Endothelial cell (in vitro differentiated cells): ENCODE measurements around the gene NT5DC1. TPM values are rescaled to one million over a fixed set of nuclear protein-coding genes. Genes with fewer than 3 reads are reported as not detected.

ENCODE experiments used
- DNase-seq: peaks from one replicate; pipeline ENCODE4 v3.0.0; 2021; ENCODE audit warnings: low spot score
- H3K27ac Mint-ChIP-seq: one replicate; pipeline ENCODE4 v1.8.0; 2021; ENCODE audit warnings: mixed read lengths, inconsistent platforms; ENCODE audit not compliant: unreplicated experiment
- H3K27me3 Mint-ChIP-seq: one replicate; pipeline ENCODE4 v1.8.0; 2021; ENCODE audit warnings: mild to moderate bottlenecking, moderate library complexity, mixed read lengths, inconsistent platforms; ENCODE audit not compliant: unreplicated experiment
- H3K36me3 Mint-ChIP-seq: one replicate; pipeline ENCODE4 v1.8.0; 2021; ENCODE audit warnings: mild to moderate bottlenecking, low read depth, mixed read lengths, inconsistent platforms; ENCODE audit not compliant: unreplicated experiment
- H3K4me1 Mint-ChIP-seq: one replicate; pipeline ENCODE4 v1.8.0; 2021; ENCODE audit warnings: mild to moderate bottlenecking, mixed read lengths, inconsistent platforms; ENCODE audit not compliant: unreplicated experiment
- H3K4me3 Mint-ChIP-seq: one replicate; pipeline ENCODE4 v1.8.0; 2021; ENCODE audit warnings: mild to moderate bottlenecking, mixed read lengths, inconsistent platforms; ENCODE audit not compliant: unreplicated experiment
- H3K9me3 Mint-ChIP-seq: one replicate; pipeline ENCODE4 v1.8.0; 2021; ENCODE audit warnings: mixed read lengths, inconsistent platforms; ENCODE audit not compliant: unreplicated experiment
- total RNA-seq: library from RNA; stranded (reverse); fragmentation: NEBNext Ultra II Directional; extraction: Animal tissue kit (Norgen Biotek cat#: 25700); gene quantifications from one replicate; pipeline ENCODE4 v1.2.1, GENCODE V29; 2021; ENCODE audit not compliant: unreplicated experiment
- TF ChIP-seq, protein P1 (sequence below): fragments of 200-600 bp; sonication (generic); IDR thresholded peaks from one replicate; pipeline ENCODE4 v1.5.0; 2021; ENCODE audit warnings: antibody characterized with exemption; ENCODE audit not compliant: unreplicated experiment

NT5DC1 gene
- total RNA-seq, 1 donor from 2014 or later, result 33.9 TPM

GRCh38 chr6:116127771-116128493 is 27.3 kb downstream of the NT5DC1 start:
- TF ChIP-seq, protein P1, sequence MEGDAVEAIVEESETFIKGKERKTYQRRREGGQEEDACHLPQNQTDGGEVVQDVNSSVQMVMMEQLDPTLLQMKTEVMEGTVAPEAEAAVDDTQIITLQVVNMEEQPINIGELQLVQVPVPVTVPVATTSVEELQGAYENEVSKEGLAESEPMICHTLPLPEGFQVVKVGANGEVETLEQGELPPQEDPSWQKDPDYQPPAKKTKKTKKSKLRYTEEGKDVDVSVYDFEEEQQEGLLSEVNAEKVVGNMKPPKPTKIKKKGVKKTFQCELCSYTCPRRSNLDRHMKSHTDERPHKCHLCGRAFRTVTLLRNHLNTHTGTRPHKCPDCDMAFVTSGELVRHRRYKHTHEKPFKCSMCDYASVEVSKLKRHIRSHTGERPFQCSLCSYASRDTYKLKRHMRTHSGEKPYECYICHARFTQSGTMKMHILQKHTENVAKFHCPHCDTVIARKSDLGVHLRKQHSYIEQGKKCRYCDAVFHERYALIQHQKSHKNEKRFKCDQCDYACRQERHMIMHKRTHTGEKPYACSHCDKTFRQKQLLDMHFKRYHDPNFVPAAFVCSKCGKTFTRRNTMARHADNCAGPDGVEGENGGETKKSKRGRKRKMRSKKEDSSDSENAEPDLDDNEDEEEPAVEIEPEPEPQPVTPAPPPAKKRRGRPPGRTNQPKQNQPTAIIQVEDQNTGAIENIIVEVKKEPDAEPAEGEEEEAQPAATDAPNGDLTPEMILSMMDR, result no peak
- DNase-seq, result no peak
- H3K36me3 Mint-ChIP-seq, result no peaks in the 10 kb centered on the region

GRCh38 chr6:116133453-116133852 is 32.8 kb downstream of the NT5DC1 start:
- Mint-ChIP-seq H3K27ac (no peak overlapping the region), H3K4me1 (peaks cover 5% of the 10 kb centered on the region), H3K4me3 (no peak overlapping the region), H3K36me3 (no peaks in the 10 kb centered on the region), H3K9me3 (no peaks in the 10 kb centered on the region), H3K27me3 (no peaks in the 10 kb centered on the region)
- no peak for DNase-seq
- TF ChIP-seq, protein P1, result no peak

More at GRCh38 chr6:116127771-116128493, 27.3 kb downstream of the NT5DC1 start:
- H3K9me3 Mint-ChIP-seq, result no peaks in the 10 kb centered on the region
- no peak overlapping the region for H3K4me3 Mint-ChIP-seq
- peaks cover 5% of the 10 kb centered on the region for H3K4me1 Mint-ChIP-seq
- no peak overlapping the region for H3K27ac Mint-ChIP-seq
- H3K27me3 Mint-ChIP-seq, result no peaks in the 10 kb centered on the region

DNA sequence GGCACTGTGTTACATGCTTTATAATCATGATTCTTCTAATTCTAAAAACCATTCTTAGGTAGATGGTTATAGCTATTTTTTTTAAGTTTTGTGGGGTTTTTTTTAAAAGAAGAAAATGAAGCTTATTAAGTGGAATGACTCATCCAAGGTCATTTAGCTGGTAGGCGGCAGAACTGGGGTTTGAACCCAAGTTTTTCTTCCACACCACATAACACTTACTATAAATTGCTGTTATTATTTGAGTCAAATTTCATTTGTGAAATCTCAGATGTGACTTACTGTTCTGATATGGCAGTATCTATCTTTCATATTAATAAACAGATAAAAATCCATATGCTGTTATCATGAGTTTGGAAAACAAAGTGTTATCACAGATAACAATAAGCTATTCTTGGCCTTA is 35.7 kb downstream of the NT5DC1 start:
- Mint-ChIP-seq H3K27ac (no peak overlapping the region), H3K4me3 (no peak overlapping the region), H3K36me3 (no peaks in the 10 kb centered on the region), H3K4me1 (peaks cover 5% of the 10 kb centered on the region), H3K9me3 (no peaks in the 10 kb centered on the region), H3K27me3 (no peaks in the 10 kb centered on the region)
- TF ChIP-seq, protein P1, result no peak
- no peak for DNase-seq

DNA sequence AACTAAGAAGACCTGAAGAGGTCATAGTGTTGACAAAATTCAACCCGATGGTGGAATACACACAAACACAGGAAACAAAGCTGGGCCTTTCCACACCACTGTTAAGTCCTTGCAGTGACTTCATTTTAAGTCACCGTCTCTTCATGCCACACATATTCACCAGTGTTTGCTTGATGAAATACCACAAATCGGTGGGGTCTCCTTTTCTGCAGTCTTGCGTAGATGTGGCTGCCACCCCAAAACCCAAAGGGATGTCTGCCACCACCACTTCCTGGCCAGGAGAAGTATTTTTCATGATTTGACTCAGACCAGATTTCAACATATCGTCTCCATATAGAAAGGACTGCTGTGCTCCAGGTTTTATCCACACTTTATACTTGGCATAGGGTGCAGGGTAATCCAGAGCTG is 36.3 kb downstream of the NT5DC1 start:
- H3K27me3 Mint-ChIP-seq, result no peaks in the 10 kb centered on the region
- H3K9me3 Mint-ChIP-seq, result no peaks in the 10 kb centered on the region
- DNase-seq, result no peak
- H3K36me3 Mint-ChIP-seq, result no peaks in the 10 kb centered on the region
- no peak overlapping the region for H3K27ac Mint-ChIP-seq
- H3K4me1 Mint-ChIP-seq, result peaks cover 5% of the 10 kb centered on the region
- TF ChIP-seq, protein P1, result no peak
- no peak overlapping the region for H3K4me3 Mint-ChIP-seq

- Mint-ChIP-seq H3K27me3 (no peaks in the 10 kb centered on the region), H3K4me1 (no peaks in the 10 kb centered on the region), H3K9me3 (no peaks in the 10 kb centered on the region), H3K27ac (no peak overlapping the region), H3K36me3 (no peaks in the 10 kb centered on the region), H3K4me3 (no peak overlapping the region)
- TF ChIP-seq, protein P1, result no peak
- DNase-seq, result no peak
Observed at GRCh38 chr6:116139917-116140316, 39.3 kb downstream of the NT5DC1 start.
